K562 (cell line): Measurements from ENCODE around the gene ZNF106. TPM values are rescaled to one million over a fixed set of nuclear protein-coding genes. Genes with fewer than 3 reads are reported as not detected.

Experiments
- ATAC-seq: fragments of 200-7000 bp; cut with Tn5 transposase; 3 replicates; pipeline ENCODE4 v1.9.1; 2020; ENCODE audit warnings: moderate library complexity
- BruUV-seq: library from RNA; stranded (reverse); fragments of 400-500 nt; replicated peaks from 2 replicates; lab custom pipeline; 2021; lab: Mats Ljungman, UMichigan
- CTCF ChIA-PET: fragments of 300-600 bp; formaldehyde crosslinking; extraction: SDS; loops from one replicate; lab custom pipeline; 2021; ENCODE audit warnings: low intra/inter-chr PET ratio; lab: Yijun Ruan, JAX
- POLR2A ChIA-PET: fragments of 300-600, 350-650 bp; sonication (Branson Sonifier 250); formaldehyde crosslinking; extraction: SDS; loops from one replicate; lab custom pipeline; 2021; ENCODE audit warnings: antibody characterized with exemption, inconsistent platforms; lab: Yijun Ruan, JAX
- DNase-seq, 4 experiments: peaks; one replicate each; pipeline versions ENCODE4 v3.0.0 to v3.0.0-alpha.2; 2011 to 2018; ENCODE audit warnings: low spot score in 3 of 4, mixed read lengths in 3 of 4; ENCODE audit errors: extremely low read depth in 1 of 4
- FAIRE-seq: peaks from 2 replicates; lab custom pipeline; 2011; peaks lifted over from hg19 to GRCh38; lab: Jason Lieb, UNC
- H2AFZ ChIP-seq: 2 replicates; pipeline ENCODE4 v1.6.0; 2011; ENCODE audit warnings: low read depth, low read length, control low read depth, inconsistent platforms
- H3K27ac ChIP-seq: fragments of 200-600 bp; 3 replicates; pipeline ENCODE4 v1.8.0; 2011; ENCODE audit warnings: low read depth, mild to moderate bottlenecking, control low read depth, inconsistent platforms, low read length, moderate library complexity, mixed read lengths; ENCODE audit errors: extremely low read depth
- H3K27me3 ChIP-seq, 2 experiments: fragments of 300-600 bp in 1 of 2; 2 replicates in 1 of 2; 3 replicates in 1 of 2; pipeline versions ENCODE4 v1.6.0 to v1.8.0; 2011; ENCODE audit warnings: inconsistent platforms in 2 of 2, low read length in 2 of 2, mild to moderate bottlenecking in 1 of 2, mixed read lengths in 1 of 2, moderate library complexity in 1 of 2; ENCODE audit not compliant: control insufficient read depth in 2 of 2, insufficient read depth in 2 of 2
- H3K36me3 ChIP-seq: fragments of 300-600 bp; 3 replicates; pipeline ENCODE4 v1.8.0; 2011; ENCODE audit warnings: mild to moderate bottlenecking, low read length, inconsistent platforms; ENCODE audit not compliant: control insufficient read depth, insufficient read depth
- H3K4me1 ChIP-seq, 2 experiments: fragments of 200-600 bp in 1 of 2; replicated peaks in 1 of 2; 2 replicates in 1 of 2; 3 replicates in 1 of 2; pipeline versions ENCODE4 v1.5.1 to v1.8.0; 2011; ENCODE audit warnings: inconsistent platforms in 2 of 2, low read length in 2 of 2, mild to moderate bottlenecking in 1 of 2, mixed read lengths in 1 of 2, moderate library complexity in 1 of 2; ENCODE audit not compliant: control insufficient read depth in 2 of 2, insufficient read depth in 2 of 2
- H3K4me2 ChIP-seq: 2 replicates; pipeline ENCODE4 v1.6.1; 2011; ENCODE audit warnings: low read length, control low read depth, inconsistent platforms, mixed read lengths; ENCODE audit not compliant: insufficient read depth
- H3K4me3 ChIP-seq: fragments of 200-600 bp; sonication (generic), shearing (Covaris generic); 2 replicates; pipeline ENCODE4 v1.5.1; 2016; ENCODE audit warnings: control low read depth, inconsistent platforms
- H3K79me2 ChIP-seq: fragments of 200-600 bp; 3 replicates; pipeline ENCODE4 v1.8.0; 2011; ENCODE audit warnings: low read length, inconsistent platforms; ENCODE audit not compliant: control insufficient read depth, insufficient read depth
- H3K9ac ChIP-seq, 2 experiments: 2 replicates each; pipeline versions ENCODE4 v1.6.0 to v1.6.1; 2011; ENCODE audit warnings: low read depth in 2 of 2, low read length in 2 of 2, control low read depth in 1 of 2, inconsistent platforms in 1 of 2, mild to moderate bottlenecking in 1 of 2, mixed read lengths in 1 of 2; ENCODE audit not compliant: insufficient read depth in 1 of 2
- H3K9me1 ChIP-seq: one replicate; pipeline ENCODE4 v1.6.0; 2011; ENCODE audit warnings: inconsistent platforms, mild to moderate bottlenecking, low read length, moderate library complexity; ENCODE audit not compliant: control insufficient read depth, insufficient read depth
- H3K9me3 ChIP-seq: replicated peaks from 2 replicates; pipeline ENCODE4 v1.5.1; 2011; ENCODE audit warnings: low read depth, low read length, inconsistent platforms; ENCODE audit not compliant: control insufficient read depth, insufficient read depth
- H4K20me1 ChIP-seq: replicated peaks from 2 replicates; pipeline ENCODE4 v1.6.1; 2011; ENCODE audit warnings: low read length, inconsistent platforms, mixed read lengths; ENCODE audit not compliant: control insufficient read depth, insufficient read depth
- CBFA2T3 ChIP-seq: fragments of 450-650 bp; IDR thresholded peaks from 2 replicates; pipeline ENCODE4 v1.6.1; 2017
- ZBTB11 ChIP-seq, 3 experiments: fragments of 200-800 bp in 1 of 3; fragments of 250-450 bp in 1 of 3; fragments of 450-650 bp in 1 of 3; sonication (Bioruptor Pico) in 1 of 3; sonication (Bioruptor generic) in 1 of 3; formaldehyde crosslinking in 1 of 3; IDR thresholded peaks; 2 replicates each; pipeline versions ENCODE4 v1.6.1 to v1.8.0; 2016 to 2022; ENCODE audit warnings: mild to moderate bottlenecking in 2 of 3, missing genetic modification characterization in 2 of 3, missing compliant biosample characterization in 1 of 3, moderate library complexity in 1 of 3
- ZFPM2 ChIP-seq: fragments of 250-450 bp; sonication (Bioruptor Pico); IDR thresholded peaks from 2 replicates; pipeline ENCODE4 v1.5.1; 2022; ENCODE audit warnings: mild to moderate bottlenecking
- WGBS: fragments of 100-300 bp; shearing (Covaris generic); methylation state at CpG from one replicate; pipeline ENCODE4 v1.1.6; 2016; ENCODE audit warnings: low coverage, mixed read lengths; ENCODE audit not compliant: insufficient coverage; ENCODE audit errors: missing lambda C conversion rate; 5-methylcytosine and 5-hydroxymethylcytosine counted together
- in situ Hi-C: fragments of 300-500 bp; cut with MboI; formaldehyde crosslinking; loops from 4 replicates; pipeline ENCODE4 v1.15.0; 2018; ENCODE audit warnings: inconsistent platforms, mixed read lengths
- intact Hi-C: fragments of 100-400 bp; cut with micrococcal nuclease; formaldehyde crosslinking; loops from 2 replicates; pipeline ENCODE4 v1.14.2; 2022
- polyA plus RNA-seq, 8 experiments: library from polyadenylated mRNA; depleted of rRNA in 4 of 8; stranded (reverse) in 5 of 8; unstranded in 3 of 8; fragments of >200 nt; fragmentation: Nextera tagmentation in 2 of 8; fragmentation: Illumina TruSeq in 1 of 8; extraction: Ambion mirVana in 2 of 8; extraction: Trizol in 1 of 8; gene quantifications; 2 replicates each; pipeline versions ENCODE4 v1.2.1 to v1.2.3, GENCODE V29; 2011 to 2014; ENCODE audit warnings: inconsistent platforms in 1 of 8, missing spikeins in 1 of 8
- total RNA-seq, 7 experiments: library from RNA; depleted of rRNA in 6 of 7; stranded (reverse); fragments of >200 nt in 6 of 7; fragmentation: Illumina TruSeq in 2 of 7; extraction: Trizol in 2 of 7; gene quantifications; 2 replicates each; pipeline versions ENCODE4 v1.2.1 to v1.2.3, GENCODE V29; 2011 to 2021; ENCODE audit warnings: low replicate concordance in 1 of 7

Gene ZNF106
- total and polyA plus RNA-seq, 9 of the 15 experiments (the other 6 are each of a cell fraction or from before 2014, with no cell fraction given), result 14.4 to 55.3 (median 33.7) TPM

GRCh38 chr15:42373274-42373673, 117.7 kb downstream of the ZNF106 start:
- Histone ChIP-seq H3K4me3 (no peak overlapping the region), H2AFZ (no peak overlapping the region), H3K9ac (no peak overlapping the region), H3K9me3 (no peaks in the 10 kb centered on the region), H3K27me3 (no peaks in the 10 kb centered on the region), H3K9me1 (no peaks in the 10 kb centered on the region), H3K79me2 (no peaks in the 10 kb centered on the region), H3K27ac (no peak overlapping the region), H4K20me1 (no peaks in the 10 kb centered on the region), H3K36me3 (no peaks in the 10 kb centered on the region), H3K4me1 (no peaks in the 10 kb centered on the region), H3K4me2 (no peak overlapping the region)
- CTCF ChIA-PET, result no interaction called here
- 63% methylated on average over 1 of the region's 1 CpG for WGBS
- in situ Hi-C loops (no loop called here), intact Hi-C loops (no loop called here)
- POLR2A ChIA-PET, result interaction anchor here (0.6 to 1.1 kb wide), 2 partner anchors 104 to 209 kb away, joined by 3 read pairs; no protein-coding TSS in a partner anchor
- FAIRE-seq (no peak), DNase-seq (no peak), ATAC-seq (no peak)
- no TSS peak for BruUV-seq
- TF ChIP-seq ZFPM2 (CRISPR knock-in tag) (no peak), ZBTB11 (CRISPR knock-in tag; IDR thresholded peaks at IDR 0.05) (no peak), CBFA2T3 (peak; percentile 45)
